AG04450 (cell line): ENCODE measurements around the gene EPN1. TPM values are rescaled to one million over a fixed set of nuclear protein-coding genes. Genes with fewer than 3 reads are reported as not detected.

Source experiments
- CTCF ChIA-PET: fragments of 300-600, 350-600 bp; formaldehyde crosslinking; extraction: SDS; loops from one replicate; lab custom pipeline; 2022; ENCODE audit warnings: antibody characterized with exemption, inconsistent platforms; lab: Charles Lee
- POLR2A ChIA-PET: fragments of 350-600 bp; formaldehyde crosslinking; extraction: SDS; loops from one replicate; lab custom pipeline; 2021; ENCODE audit warnings: antibody characterized with exemption, inconsistent platforms; lab: Yijun Ruan, JAX
- DNase-seq: peaks from one replicate; pipeline ENCODE4 v3.0.0-alpha.2; 2011; ENCODE audit warnings: low read depth, low spot score
- H3K27ac ChIP-seq: one replicate; pipeline ENCODE4 v1.5.1; 2012; ENCODE audit warnings: low read depth, low read length, control low read depth
- H3K27me3 ChIP-seq: one replicate; pipeline ENCODE4 v1.6.0; 2012; ENCODE audit warnings: low read length; ENCODE audit not compliant: control insufficient read depth, insufficient read depth
- H3K4me3 ChIP-seq: 2 replicates; pipeline ENCODE4 v1.5.1; 2011; ENCODE audit warnings: mild to moderate bottlenecking, low read depth, low read length, control low read depth
- H3K9me3 ChIP-seq: 2 replicates; pipeline ENCODE4 v1.5.1; 2012; ENCODE audit warnings: low read length; ENCODE audit not compliant: control insufficient read depth, insufficient read depth
- polyA plus RNA-seq: library from polyadenylated mRNA; depleted of rRNA; stranded (reverse); fragments of >200 nt; gene quantifications from 2 replicates; pipeline ENCODE4 v1.2.3, GENCODE V29; 2011
- TF ChIP-seq, protein P1 (sequence below): IDR thresholded peaks from 2 replicates; pipeline ENCODE4 v1.5.1; 2011; ENCODE audit warnings: low read depth, low read length, control low read depth, inconsistent platforms

EPN1 gene
- polyA plus RNA-seq, 1 experiment: 32.1 TPM

DNA sequence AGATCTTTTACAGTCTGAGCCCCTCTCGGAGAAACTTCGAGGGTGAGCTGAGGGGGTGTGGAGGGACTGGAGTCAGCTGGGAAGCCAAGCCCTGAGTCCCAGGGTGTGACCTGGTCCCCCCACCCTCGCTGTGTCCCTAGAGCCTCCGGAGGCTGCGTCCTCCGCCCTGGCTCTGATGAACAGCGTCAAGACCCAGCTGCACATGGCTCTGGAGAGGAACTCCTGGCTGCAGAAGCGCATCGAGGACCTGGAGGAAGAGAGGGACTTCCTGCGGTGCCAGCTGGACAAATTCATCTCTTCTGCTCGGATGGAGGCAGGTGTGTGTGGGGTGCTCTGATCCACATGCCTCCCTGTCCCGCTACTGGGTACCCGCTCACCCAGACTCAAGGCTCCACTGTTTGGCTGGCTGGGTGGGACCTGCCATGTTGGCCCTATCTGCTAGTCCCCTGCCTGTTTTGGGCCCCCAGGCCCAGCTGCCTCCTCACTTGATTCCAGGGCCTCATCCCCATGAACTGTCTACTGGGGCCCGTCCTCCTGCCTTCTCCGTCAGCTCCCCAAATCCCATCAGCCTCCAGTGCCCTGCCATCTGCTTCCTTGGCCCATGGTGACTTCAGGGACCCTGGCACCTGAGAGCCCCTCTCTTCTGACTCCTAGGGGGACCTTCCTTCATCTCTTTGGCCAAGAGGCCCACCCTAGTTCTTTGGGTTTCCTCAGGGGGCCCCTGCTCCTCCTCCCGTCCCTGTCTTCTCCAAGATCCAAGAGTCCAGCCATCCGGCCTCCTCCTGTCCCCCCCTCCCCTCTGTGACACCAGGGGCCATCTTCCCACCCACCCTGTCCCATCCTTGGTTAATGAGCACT is 25.5 kb upstream of the EPN1 start:
- ChIA-PET POLR2A (interaction anchor here (0.6 kb wide), 1 partner anchor 21 kb away, joined by 6 read pairs; no protein-coding TSS in a partner anchor), CTCF (interaction anchor here (0.6 kb wide), 1 partner anchor 1198 kb away, joined by 3 read pairs; no protein-coding TSS in a partner anchor)
- H3K27ac ChIP-seq: no peak overlapping the region

DNA sequence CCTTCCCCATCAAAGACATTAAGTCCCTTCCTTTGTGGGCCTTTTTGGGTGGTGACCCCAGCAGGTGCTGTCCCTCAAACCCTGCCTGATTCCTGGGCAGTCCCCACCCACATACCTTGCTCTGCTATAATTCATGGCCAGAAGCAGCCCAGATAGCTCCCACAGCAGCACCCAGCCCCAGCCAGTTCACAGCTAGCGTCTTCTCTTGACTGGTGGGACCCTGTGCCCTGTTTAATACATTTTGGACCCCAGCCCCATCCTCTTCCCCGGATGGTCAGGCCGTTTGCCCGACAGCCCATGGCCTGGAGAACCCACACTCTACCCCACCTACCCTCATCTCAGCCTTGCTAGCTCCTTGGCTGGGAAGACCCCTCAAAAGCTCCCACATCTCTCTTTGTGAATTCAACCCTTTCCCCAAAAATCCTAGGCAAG is 24.9 kb upstream of the EPN1 start:
- Histone ChIP-seq H3K4me3 (no peak overlapping the region), H3K27ac (no peak overlapping the region), H3K27me3 (no peaks in the 10 kb centered on the region), H3K9me3 (no peaks in the 10 kb centered on the region; the same call in 1 of the 2 replicates)
- CTCF ChIA-PET: no interaction called here
- TF ChIP-seq, protein P1, sequence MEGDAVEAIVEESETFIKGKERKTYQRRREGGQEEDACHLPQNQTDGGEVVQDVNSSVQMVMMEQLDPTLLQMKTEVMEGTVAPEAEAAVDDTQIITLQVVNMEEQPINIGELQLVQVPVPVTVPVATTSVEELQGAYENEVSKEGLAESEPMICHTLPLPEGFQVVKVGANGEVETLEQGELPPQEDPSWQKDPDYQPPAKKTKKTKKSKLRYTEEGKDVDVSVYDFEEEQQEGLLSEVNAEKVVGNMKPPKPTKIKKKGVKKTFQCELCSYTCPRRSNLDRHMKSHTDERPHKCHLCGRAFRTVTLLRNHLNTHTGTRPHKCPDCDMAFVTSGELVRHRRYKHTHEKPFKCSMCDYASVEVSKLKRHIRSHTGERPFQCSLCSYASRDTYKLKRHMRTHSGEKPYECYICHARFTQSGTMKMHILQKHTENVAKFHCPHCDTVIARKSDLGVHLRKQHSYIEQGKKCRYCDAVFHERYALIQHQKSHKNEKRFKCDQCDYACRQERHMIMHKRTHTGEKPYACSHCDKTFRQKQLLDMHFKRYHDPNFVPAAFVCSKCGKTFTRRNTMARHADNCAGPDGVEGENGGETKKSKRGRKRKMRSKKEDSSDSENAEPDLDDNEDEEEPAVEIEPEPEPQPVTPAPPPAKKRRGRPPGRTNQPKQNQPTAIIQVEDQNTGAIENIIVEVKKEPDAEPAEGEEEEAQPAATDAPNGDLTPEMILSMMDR: no peak
- DNase-seq: no peak
- POLR2A ChIA-PET: no interaction called here

More for the DNA sequence above, 25.5 kb upstream of the EPN1 start:
- Histone ChIP-seq H3K9me3 (no peaks in the 10 kb centered on the region; the same call in 1 of the 2 replicates), H3K4me3 (peak overlapping the region; percentile 79), H3K27me3 (no peaks in the 10 kb centered on the region)
- DNase-seq: no peak
- TF ChIP-seq, protein P1: no peak

DNA sequence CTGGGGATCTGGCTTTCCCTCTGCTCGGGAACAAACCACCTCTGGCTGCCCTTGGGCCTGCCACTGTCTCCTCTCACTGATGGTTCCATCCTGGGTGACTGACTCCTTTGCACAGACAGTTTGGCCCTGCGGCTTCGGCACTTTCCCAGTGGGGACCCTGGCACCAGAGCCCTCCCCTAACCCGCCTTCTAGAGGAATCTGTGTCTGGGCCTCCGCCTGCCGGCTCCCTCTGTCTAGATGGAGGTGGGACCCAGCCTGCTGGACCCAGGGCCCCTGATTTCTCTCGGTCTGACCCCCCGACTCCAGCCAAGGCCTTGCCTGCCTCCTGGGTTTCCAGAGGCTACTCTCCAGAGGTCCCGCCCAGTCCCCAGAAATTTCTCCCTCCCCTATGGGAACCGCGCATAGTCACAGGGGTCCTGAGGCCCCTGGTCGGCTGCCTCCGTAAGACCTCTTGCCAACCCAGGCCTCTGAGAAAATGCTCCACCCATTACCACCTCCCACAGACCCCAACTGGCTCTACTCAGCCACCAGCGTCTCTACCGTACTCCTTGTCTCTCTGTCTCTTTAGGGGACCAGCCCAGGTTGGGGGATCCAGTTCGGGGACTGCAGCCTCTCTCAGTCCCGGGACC is 24.3 kb upstream of the EPN1 start:
- no peak for DNase-seq
- ChIA-PET POLR2A (no interaction called here), CTCF (no interaction called here)
- Histone ChIP-seq H3K27ac (no peak overlapping the region), H3K4me3 (no peak overlapping the region), H3K27me3 (no peaks in the 10 kb centered on the region), H3K9me3 (no peaks in the 10 kb centered on the region; the same call in 1 of the 2 replicates)
- TF ChIP-seq, protein P1: no peak

DNA sequence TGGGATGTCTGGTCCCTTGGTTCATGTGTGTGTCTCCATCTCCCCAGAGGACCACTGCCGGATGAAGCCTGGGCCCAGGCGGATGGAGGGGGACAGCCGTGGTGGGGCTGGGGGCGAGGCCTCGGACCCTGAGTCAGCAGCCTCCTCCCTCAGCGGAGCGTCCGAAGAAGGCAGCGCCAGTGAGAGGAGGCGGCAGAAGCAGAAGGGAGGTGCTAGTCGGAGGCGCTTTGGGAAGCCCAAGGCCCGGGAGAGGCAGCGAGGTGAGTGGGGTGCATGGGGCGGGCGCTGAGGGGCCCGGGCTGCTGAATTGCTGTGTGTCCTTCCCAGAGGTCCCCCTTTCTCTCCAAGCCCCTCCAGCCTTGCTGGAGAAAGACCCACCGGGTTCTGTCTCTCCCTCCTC is 23.8 kb upstream of the EPN1 start:
- ChIA-PET POLR2A (no interaction called here), CTCF (no interaction called here)
- no peak for DNase-seq
- H3K27me3 ChIP-seq: no peaks in the 10 kb centered on the region
- H3K4me3 ChIP-seq: no peak overlapping the region
- no peaks in the 10 kb centered on the region; the same call in 1 of the 2 replicates for H3K9me3 ChIP-seq
- TF ChIP-seq, protein P1: no peak
- no peak overlapping the region for H3K27ac ChIP-seq
